Fibroblast of skin of scalp (primary cell): ENCODE measurements around the gene FICD.
"Not testable (repeated sequence)": the region's sequence is repeated elsewhere in the genome, so short reads cannot be mapped to it uniquely, and the experiment has no call there.

ENCODE experiments used
- DNase-seq: peaks from one replicate; pipeline ENCODE4 v3.0.0-alpha.2; 2013

Gene FICD

DNA sequence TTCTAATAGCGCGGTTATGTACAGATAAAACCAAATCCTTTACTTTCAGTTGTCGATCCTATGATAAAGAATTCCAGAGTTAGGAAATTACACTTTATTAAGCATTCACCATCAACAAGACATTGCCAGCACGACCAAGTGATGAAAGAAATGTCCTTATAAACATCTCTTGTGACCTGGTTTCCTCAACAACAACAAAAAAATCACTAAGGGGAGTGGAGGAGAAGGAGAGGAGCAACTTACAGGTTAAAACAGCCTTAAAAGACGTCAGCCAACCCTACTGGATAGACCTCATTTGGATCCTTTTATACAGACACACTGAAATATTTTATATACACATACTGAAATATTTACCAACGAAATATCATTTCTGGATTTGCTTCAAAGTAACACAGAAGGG lies 23.1 kb downstream of the FICD start:
- no peak for DNase-seq

GRCh38 chr12:108538616-108539195 lies 23.6 kb downstream of the FICD start:
- no peak for DNase-seq

- peak; percentile 46 for DNase-seq
These were observed 27.2 kb downstream of the FICD start for GRCh38 chr12:108542320-108542719.

GRCh38 chr12:108543652-108544051 lies 28.6 kb downstream of the FICD start:
- DNase-seq: peak; percentile 63

DNA sequence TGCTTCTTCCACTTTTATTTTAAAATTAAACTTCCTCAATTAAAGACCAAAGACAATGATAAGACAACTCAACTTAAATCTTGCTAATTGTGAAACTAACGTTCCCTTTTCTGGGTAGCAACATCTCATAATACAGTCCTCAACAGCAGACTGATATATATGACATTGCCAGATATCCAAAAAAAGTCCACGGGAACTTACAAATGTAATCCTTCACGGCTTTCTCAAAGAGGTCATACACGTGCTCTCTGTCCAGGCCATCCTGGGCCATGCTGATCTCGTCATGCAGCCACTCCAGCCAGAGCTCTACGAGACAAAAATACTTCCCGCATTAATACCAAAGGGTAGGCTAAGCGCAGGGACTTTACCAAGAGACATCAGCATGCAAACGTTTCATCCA lies 32.6 kb downstream of the FICD start:
- DNase-seq: no peak

GRCh38 chr12:108548954-108549521 lies 34.0 kb downstream of the FICD start:
- DNase-seq: no peak

DNA sequence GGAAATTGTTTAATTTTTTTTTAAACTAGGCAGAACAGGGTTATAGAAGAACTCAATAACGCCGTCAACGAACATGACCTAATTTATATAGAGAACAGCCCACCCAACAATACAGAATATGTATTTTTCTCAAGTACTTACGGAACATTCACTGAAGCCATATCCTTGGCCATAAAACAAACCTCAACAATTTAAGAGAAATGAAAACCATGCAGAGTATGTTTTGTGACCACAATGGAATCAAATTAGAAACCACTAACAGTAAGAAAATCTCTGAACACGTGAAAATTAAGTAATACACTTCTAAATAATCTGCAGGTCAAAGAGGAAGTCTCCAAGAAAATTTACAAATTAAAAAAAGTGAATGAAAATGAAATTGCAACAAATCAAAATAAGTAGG lies 36.5 kb downstream of the FICD start:
- peak; percentile 76 for DNase-seq

GRCh38 chr12:108553799-108554198 lies 38.7 kb downstream of the FICD start:
- no peak for DNase-seq

- DNase-seq: not testable (repeated sequence)
These were observed 40.3 kb downstream of the FICD start for GRCh38 chr12:108555383-108555782.

DNA sequence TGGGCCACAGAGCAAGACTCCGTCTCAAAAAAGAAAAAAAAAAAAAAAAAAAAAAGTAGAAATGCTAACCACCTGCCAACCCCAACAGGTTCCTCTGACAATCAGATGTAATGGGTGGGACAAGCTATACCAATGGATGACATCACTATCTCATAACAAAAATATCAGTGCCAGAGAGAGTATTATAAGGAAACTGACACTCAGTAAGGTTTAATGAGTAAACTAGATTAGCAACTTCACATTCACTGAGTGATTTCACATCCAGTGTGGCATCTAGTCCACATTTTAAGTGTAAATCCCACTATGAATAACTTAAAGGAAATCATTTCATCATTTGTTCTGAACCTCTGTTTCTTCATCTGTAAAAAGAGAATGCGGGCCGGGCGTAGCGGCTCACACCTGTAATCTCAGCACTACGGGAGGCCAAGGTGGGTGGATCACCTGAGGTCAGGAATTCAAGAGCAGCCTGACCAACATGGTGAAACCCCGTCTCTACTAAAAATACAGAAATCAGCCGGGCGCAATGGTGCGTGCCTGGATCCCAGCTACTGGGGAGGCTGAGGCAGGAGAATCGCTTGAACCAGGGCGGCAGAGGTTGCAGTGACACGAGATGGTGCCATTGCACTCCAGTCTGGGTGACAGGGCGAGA lies 44.1 kb downstream of the FICD start:
- DNase-seq: no peak

DNA sequence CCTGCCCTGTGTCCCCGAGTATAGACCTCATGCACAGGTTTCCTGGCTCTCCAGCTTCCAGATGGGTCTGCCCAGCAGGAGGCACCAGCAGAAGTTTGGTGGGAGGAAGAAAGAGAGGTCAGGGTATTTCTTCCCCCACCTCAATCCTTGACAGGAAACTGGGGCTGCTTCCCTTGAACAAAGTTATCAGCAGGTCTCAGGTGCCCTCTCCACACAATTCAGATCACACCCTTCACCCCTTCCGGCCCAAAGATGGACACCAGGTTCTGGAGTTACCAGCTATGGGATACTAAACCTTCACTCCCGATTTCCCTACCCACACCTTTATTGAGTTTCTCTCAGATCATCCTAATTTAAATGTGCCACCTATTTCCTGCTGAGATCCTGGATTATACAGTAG lies 44.7 kb downstream of the FICD start:
- DNase-seq: no peak

GRCh38 chr12:108560321-108560721 lies 45.2 kb downstream of the FICD start:
- peak; percentile 43 for DNase-seq

GRCh38 chr12:108560752-108561719 lies 46.0 kb downstream of the FICD start, which contains the start of gene SART3:
TSS of gene SART3 (minus strand) at chr12:108561173. CDS start at chr12:108561154, 19 bp downstream.
- peak; percentile 88 for DNase-seq

DNA sequence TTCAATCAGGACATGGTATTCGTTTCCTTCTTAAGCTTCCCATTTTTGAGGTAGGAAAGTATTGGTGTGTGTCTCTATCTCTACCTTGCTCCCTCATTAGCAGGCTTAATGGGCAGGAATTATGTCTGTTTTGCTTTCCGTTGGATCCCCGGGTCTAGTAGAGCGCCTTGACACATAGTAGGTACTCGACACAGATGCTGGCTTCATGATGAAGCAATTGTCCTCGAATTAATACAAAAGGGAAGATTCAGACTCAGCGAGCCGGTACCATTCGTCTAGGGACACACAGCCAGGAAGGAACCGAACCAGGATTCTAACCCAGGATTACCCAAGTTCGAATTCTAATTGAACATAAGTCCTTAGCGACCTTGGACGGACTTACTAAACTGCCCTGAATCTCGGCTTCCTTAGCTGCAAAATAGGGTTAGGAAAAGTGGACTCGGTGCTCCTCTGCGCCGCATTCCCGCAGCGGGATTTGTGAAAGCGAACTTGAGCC lies 46.8 kb downstream of the FICD start:
- DNase-seq: no peak

DNA sequence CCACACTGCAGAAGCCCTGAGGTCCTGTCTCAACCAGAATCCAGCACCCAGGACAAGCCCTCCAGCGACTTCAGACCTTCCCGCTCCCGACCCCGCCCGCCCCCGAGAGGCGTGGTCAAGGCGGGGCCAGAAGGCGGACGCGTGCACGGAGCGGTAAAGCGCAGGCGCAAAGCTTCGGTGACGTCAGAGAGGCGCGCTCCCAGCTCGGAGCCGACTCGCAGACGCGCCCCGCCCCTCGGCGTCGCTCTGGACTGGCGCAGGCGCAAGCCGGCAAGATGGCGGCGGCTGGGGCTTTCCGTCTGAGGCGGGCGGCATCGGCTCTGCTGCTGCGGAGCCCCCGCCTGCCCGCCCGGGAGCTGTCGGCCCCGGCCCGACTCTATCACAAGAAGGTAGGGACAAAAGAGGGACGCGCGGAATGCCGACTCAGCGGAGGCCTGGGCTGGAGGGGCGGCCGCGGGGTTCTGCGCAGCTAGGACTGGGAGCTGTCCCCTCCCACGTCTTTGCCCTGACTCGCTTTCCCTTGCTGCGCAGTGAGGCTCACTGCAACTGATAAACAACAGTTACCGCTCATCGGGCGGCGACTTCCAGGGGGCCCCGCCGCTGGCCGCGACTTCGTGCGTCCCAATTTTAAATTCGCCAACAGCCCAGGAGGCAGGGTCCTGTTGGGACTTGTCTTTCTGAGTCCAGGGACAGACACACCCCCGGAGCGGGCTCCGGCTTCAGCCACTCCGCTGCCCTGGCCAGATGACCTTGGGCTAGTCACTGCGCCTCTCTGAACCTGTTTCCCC lies 47.5 kb downstream of the FICD start, which contains the start of gene ISCU:
ISCU (plus strand) TSS at position 249 of the 788 bp plus-strand sequence; CDS start at position 276, 27 bp downstream.
- DNase-seq: peak; percentile 97

GRCh38 chr12:108563136-108563803 lies 48.2 kb downstream of the FICD start:
- DNase-seq: peak; percentile 93

GRCh38 chr12:108563804-108564151 lies 48.7 kb downstream of the FICD start:
- DNase-seq: no peak

GRCh38 chr12:108564724-108565123 lies 49.6 kb downstream of the FICD start:
- no peak for DNase-seq

DNA sequence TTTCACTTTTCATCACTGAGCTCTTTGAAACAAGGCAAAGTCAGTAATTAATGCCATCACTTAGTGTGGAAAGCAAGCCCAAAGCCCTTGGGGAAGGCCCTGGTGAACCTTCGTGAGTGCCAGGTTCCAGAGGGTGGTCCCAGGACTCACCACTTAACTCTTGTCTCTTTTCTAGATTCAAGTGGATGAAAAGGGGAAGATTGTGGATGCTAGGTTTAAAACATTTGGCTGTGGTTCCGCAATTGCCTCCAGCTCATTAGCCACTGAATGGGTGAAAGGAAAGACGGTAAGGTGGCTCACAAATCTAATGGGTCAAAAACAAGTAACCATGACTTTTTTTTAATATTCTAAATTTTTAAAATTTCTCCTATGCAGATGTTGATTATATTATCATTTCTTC lies 50.1 kb downstream of the FICD start:
- DNase-seq: no peak

DNA sequence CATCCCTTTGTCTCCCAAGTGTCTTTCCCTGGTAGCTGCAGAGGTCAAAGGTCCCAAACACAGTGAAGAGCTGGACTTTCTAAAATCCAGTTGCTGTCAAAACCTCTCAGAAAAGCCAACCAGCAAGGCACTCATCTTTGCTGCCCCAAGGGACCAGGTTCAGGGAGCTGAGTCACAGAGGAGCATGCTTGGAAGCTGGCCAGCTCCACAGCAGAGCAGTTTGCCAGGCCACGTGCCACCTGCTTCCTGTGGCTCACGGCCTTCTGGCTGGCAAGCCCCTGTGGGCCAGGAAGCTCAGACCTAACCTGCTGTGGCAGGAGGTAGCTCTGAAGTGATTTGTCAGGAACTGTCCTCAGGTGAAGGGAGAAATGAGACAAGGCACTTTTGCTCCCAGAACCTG lies 50.9 kb downstream of the FICD start:
- peak; percentile 79 for DNase-seq

GRCh38 chr12:108566452-108566851 lies 51.4 kb downstream of the FICD start:
- DNase-seq: no peak
